Anterior cingulate cortex (tissue), 58 donors: ENCODE results near the gene PACSIN3.
A peak's percentile ranks its signal among the peaks of the same experiment; 100 is the strongest.

ENCODE experiments used
- DNase-seq, 58 donors: peaks; one replicate each; lab custom pipeline; 2025; lab: John Stamatoyannopoulos, UW

The PACSIN3 gene

DNA sequence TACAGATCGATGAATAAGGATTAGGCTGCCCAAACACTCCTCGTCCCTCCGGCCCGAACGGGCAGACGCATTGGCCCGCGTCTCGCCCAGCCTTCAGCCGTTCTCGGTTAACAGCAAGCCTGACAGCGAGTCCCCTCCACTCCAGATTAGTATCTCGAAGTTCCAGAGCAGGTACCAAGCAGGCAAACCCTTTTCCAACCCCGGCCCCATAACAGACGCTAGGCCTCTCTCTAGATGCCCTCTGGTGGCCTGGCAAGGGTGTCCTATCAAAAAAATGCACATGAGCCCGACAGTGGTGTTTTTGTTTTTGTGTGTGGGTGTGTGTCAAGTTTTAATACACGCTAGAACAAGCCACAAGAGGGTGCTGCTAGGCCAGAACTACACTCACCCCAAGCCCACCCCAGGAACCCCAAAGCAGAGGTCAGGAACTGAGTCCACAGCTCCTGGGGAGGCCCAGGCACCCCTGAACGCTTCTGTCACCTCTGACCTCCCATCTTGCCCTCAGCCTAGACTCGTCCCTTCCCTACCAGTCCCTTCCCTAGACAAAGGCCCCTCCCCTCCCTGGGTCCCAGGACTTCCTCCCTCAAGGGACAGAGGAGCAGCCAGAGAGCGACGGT is 8.9 kb downstream of the PACSIN3 start:
- DNase-seq: peak in 56 of 58 donors; percentile 45 to 91 (median 80)

DNA sequence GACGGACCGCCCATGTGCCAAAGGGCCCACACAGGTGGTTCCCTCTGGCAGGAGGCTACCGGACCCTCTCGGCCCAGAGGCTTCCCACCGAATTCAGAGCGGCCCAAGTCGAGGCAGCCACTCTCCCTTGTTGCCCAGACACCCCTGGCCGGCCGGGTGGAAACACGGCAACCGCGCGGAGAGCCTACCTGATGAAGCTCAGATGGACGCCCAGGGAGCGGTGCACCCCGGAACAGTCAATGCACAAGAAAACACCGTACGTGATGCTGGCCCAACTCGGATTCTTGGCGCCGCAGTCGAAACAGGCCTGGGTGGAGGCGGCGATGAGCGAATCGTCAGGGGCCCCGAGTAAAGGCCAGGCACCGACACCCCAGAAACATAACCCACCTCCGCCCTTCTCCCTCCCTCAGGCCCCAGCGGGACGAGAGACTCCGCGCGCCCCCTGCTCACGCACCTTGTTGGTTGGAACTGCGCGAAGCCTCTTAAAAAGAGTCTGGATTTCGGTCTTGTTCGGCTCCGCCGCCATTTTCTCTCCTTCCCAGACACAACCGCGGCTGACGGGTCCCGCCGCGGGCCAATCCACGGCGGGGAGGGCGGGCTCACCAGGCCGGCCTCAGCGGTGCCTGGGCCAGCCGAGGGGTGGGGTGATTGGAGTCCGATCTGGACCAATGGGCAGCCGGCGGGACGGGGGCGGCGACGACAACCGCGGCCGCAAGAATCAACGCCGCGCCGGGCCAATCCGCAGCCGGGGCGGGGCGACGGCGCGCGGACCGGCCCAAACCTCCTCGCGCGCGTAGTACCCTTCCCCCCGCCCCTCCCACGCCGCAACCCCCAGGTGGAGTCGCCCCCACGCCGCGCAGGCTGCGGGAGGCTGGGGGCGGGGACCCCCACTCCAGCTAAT is 9.7 kb downstream of the PACSIN3 start, which contains the start of gene ARFGAP2:
TSS of gene ARFGAP2 (minus strand) at position 552 of the 901 bp plus-strand sequence. CDS start at position 526, 26 bp downstream.
- DNase-seq: peak; percentile 84 to 98 (median 95)

DNA sequence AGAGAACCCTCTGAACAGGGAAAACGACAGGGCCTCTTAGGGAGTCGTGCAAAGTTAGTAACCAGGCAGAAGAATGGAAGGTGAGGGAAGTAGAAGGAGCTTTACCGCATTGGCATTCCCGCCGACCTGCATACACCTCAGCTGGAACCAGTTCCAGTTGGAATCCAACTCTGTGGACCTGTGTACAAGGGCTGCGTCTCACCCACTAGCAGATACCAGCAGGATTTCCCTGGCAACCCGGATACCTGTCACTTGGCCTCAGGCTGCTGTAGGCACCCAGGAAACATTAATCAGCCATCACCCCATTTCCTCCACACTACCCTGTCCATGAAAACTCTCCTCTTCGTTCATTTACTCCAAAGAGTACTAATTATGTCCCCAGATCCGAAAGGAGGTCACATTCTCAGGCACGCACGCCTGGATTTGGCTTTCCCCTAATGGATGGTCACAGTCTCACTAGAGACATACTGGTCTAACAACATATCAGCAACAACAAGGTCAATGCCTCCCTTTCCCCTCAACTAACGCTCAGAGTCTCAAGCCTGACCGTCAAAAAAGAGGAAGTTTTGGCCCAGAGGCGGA is 10.4 kb downstream of the PACSIN3 start:
- no peak for DNase-seq

DNA sequence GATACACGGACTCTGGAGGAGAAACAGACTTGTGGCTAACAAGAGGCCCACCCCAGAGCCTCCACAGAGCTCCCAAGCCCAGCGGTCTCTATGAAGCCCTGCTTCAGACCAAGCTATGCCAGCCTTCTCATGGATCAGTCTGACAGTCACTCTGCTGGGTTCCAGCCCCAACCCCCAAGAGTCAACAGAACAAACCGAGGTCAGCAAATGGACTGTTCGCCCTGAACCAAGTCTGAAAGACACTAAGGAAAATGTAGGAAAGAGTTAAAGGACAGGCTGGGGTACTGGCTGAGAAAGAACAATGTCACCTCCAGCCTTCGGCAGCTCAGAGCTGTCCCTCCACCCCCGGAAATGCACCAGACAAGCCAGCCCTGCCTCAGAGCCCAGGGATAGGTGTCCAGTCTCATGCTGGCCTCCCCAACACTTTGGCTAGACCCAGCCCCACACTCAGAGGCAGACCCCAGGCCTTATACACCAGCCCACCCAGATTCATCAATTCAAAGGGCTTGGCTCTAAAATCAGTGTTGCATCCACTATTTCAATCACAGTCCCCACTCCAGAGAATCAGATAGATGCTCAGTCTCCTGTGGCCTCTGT is 13.4 kb downstream of the PACSIN3 start:
- DNase-seq: no peak

DNA sequence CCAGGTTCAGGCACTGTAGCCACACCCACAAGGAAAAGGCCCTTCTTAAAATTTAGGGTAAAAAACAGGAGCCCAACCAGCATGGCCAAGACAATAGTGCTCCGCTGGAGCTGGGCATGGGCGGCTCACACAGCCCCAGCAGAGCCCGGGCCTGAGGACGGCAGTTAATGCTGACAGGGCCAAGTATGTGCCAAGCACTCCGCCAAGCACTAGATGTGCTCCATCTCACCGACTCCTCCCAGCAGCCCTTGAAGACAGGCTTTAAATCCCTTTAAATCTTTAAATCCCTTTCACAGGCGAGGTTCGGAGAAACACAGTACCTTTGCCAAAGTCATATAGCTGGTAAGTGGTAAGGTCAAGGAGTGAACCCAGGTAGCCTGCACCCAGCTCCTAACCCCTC is 14.4 kb downstream of the PACSIN3 start:
- peak in 3 of 58 donors; percentile 27 to 39 (median 27) for DNase-seq

DNA sequence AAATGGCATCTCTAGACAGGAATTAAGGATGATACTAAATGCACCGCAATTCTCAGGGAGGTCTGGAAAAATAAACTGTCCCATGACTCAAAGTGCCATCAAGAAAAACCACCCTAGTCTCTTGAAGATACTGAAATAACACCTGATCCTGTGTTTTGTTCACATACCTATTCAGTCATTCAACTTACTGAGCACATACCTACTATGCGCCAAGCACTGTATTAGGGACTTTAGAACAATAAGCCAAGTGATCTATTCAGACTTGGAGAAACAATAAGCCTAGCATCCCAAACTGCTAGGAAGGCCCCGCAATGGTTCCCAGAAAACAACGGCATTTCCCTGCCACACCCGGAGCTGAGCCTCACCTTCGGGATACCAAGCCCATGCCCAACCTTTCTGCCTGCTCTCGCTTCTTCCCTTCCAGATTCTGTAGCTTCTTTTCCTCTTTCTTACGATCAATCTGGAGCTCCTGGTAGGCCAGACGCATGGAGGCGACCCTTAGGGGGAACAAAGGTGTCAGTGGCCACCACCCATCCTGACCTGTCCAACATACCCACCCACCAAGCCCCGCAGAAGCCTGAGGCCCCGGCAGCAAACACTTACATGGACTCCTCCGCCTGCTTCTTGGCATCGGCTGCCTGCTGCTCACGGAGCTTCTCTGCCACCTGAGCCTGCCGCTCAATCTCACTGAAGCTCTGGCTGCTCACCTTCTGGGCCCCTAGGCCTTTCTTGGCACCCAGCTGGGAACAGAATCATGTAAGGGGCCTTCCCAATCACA is 15.0 kb downstream of the PACSIN3 start:
- no peak for DNase-seq

DNA sequence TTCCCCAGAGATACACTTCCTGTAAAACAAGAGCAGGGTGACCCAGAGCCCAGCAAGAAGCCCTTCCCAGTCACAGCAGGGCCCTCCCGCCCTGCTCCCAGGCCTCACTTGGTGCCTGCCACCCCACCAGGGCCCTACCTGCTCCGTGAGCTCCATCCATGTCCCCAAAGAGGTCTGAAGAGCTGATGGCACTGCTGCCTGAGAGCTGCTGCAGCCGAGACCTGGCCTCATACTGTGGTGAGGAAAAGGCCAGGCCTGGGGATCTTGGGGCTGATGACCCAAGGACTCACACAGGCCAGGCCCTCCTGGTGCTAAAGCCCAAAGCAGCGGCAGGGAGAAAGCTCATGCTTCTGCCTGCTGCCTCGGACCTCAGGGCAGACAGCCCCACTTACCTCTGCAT is 19.9 kb downstream of the PACSIN3 start:
- no peak for DNase-seq

DNA sequence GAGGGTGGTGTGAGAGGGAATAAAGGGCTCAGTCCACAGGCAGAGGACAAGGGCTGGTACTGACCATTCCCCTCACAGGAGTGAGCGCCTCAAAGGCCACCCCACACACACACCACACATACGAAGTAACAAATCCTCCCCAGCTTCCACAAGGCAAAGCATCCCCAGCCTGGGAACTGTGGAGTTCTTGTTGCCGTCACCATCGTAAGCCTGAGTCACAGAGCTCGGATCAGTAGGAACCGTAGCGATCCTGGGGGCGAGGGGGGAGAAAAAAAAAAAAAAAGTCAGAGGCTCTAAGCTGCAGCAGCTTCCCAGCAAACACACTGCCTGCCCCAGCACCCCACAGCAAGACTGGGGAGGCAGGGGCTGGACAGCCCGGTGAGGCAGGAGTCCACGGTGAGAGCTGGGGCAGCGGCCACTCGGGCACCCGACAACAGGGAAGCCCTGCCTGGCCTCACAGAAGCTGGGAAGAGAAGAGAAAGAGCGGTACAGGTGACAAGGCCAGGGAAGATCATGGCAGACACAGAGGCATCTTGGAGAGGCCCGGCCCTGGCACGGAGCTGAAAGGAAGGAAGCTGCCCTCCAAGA is 20.9 kb downstream of the PACSIN3 start:
- DNase-seq: no peak

DNA sequence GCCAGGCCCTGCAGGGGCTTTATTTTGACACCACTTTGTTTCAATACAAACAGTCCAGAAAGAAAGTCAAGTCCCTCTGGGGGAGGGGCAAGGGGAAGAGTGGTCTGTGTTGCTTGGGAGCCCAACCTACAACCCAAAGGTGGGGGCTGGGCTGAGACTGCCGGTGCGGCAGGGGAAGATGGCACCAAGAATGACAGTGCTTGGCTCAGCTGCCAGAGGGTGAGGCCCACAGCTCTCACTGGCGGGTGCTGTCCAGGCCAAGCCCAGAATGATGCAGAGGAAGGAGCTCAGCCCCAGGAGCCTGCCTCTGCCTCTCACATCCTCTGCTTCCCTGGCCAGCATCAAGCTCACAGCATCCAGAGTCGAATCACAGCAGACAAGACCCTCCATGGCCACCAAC is 21.9 kb downstream of the PACSIN3 start:
- no peak for DNase-seq

DNA sequence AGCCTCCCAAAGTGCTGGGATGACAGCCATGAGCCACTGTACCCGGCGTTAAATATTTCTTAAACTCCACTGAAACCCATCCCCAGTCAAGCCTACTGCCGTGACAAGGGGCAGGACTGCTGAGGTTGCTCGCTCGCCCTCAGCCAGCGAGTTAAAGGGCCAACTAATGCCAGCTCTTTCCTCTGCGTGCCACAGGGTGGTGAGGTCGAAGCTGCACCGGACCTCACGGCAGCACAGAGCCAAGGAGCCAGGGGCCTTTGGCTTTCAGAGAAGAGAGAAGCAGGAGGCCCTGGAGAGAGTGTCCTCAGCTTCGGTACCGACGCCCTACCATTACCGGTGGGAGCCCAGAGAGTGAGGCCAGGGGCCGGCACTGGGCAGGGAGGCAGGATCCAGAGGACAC is 22.3 kb downstream of the PACSIN3 start:
- DNase-seq: no peak

DNA sequence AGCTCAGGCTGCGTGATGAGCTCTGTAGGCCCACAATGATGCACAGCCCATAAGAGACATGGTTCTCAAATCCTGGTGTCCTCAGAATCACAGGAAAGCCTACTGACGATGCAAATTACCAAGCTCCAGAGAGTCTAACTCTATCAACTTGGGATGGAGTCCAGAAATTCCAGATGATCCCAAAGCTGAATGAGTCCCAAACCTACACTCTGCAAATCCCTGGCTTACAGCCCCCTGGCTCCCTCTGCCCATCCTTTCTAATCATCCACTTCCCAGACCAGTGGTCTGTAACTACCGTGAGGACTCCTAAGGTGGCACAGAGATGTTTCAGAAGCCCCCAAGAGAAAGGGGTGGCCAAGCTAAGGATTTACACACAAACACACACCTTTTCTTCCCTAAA is 23.0 kb downstream of the PACSIN3 start:
- no peak for DNase-seq

DNA sequence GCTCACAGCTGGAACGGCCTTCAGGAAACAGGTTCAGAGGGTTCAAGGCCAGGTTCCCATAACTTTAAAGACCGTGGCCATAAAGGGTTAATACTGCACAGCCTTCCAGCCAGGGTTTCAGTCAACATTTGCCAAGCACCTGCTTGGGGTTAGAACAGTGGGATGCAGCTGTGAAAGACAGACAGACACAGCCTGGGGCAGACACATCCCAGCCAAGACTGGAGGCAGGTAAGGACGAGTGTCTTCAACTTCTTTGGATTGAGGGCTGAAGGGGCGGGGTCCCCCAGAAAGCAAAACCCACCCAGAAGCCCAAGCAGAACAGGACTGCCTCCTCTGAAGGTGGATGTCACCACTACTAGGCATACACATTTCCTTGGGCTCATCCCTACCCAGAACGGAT is 23.8 kb downstream of the PACSIN3 start:
- no peak for DNase-seq

DNA sequence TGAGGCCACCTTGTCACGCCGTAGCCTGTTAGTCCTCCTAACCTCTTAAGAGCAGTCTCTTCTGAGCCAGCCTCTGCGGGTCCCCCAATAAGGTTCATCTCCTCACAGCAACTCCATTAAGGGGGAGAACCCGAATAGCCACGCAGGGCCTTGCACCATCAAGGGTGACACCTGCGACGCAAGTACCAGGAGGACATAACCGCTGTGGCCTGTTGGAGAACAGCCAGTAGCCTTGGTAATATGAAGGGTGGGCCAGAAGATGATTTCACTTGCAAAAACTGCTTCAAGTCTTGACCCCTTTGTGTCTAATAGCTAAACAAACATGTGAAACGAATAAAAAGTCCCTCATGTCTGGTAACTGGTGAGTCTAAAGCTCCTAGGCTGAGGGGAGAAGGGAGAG is 24.3 kb downstream of the PACSIN3 start:
- no peak for DNase-seq

DNA sequence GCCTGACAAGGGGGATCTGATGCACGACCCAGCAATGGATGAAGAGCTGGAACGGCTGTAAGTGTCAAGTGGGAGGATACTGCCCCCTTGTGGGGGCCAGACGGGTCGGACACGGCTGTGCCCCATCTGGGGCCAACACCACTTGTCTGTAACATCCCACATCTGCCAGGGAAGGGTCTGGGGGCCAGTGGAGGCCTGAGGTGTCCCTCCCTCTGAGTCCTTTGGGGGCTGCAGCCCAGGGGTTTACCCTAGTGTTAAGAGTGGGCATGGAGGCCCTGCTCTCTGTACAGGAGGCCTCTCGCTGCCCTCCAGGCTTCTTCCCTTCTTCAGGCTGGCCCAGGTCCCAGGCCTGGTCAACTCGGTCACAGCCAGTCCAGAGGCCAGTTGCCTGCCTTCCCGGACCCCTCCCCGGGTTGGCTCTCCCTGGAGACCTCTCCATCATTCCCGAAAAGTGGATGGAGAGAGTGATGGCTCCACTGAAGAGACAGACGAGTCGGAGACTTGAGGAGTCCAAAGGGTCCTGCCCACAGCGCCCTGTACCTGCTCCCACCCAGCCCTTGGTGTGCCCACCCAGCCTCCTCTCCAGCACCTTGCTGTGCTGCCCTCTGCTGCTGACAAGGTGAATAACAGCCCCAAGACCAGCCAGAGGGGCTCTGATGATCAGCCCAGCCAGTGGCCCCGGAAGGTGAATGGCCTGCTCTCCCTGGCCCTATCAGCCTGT is 24.9 kb downstream of the PACSIN3 start:
- peak in 44 of 58 donors; percentile 14 to 75 (median 47) for DNase-seq

DNA sequence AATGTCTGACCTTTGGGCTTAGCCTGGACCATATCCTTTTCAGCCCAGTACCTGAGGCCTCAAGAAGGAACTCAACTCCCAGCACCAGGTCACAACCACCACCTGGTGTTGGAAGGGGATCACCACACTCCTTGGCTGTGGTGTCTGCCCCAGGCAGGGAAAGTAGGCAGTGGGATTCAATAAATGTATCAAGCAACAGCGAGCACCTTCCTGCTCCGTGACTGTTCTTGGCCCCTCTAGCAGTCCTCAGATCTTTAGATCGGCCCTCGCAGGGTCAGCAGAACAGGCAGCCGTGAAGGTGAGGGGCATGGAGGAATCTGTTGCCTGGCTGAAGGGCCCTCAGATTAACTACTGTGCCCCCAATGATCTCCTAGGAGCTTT is 25.5 kb downstream of the PACSIN3 start:
- DNase-seq: no peak

DNA sequence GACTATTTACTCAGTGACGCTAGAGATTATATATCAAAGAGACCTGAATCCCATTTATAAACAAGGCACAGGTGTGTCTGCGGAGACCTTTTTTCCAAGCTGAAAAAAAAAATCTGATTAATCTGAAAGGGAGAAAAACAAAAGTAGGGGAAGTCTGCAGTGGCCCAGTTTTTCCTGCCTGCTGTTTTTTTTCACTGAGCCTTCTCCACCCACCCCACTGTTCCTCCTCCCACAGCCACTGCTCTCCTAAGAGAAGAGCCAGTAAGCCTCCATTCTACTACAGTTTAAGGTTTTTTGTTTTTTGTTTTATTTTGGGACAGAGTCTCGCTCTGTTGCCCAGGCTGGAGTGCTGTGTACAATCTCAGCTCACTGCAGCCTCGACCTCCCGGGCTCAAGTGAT is 28.0 kb downstream of the PACSIN3 start:
- peak in 5 of 58 donors; percentile 18 to 35 (median 30) for DNase-seq

DNA sequence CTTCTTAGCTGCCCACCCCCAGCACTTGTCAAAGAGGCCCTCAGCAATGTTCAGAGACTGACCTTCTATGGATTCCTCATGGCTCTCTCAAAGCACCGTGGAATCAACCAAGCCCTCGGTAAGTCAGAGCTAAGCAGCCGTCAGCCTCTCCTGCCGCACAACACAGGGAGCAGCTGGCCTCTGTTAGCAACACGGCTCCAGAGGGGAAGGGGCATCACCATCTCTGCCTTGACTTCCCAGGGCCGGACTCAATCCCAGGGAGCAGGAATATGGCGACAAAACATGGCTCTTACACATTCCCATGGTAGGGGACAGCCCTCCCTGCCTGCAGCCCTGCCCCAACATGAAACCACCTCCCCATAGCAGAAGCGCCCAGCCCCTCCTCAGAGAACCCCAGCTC is 28.4 kb downstream of the PACSIN3 start:
- no peak for DNase-seq

DNA sequence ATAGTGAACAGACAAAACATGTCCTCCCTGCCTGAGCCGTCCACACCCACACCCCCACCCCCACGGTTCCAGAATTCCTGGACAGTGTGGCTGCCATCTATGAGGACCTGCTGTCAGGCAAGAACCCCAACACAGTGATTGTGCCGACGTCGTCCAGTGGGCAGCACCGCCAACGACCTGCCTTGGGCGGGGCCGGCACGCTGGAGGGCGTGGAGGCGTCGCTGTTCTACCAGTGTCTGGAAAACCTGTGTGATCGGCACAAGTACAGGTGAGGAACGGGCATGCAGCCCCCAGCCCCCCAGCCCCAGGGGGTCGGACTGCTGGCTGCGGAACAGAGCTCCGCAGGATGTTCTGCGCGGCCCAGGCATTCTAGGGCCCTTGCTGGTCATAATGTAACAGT is 29.3 kb downstream of the PACSIN3 start:
- no peak for DNase-seq

DNA sequence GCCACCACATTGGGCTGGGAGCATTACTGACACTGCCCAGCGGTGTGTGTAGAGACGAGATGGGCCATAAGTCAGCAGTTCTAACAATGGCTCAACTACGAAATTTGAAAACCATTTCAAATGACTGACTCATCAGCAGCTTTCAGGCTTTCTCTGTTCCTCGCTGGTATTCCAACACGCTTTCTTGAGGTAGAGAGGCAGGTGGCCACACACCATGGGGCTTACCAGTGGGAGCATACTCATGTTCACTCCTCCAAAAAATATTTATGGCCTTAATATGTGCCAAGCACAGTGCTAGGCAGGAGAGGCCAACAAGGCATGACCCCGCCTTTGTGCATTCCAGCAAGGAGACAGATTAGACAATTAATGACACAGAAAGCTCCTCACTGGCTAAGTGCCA is 29.9 kb downstream of the PACSIN3 start:
- DNase-seq: no peak
